GM19099 (cell line): ENCODE measurements around the gene THBS3.

ENCODE experiments used
- POLR2A ChIP-seq: IDR thresholded peaks from 3 replicates; pipeline ENCODE4 v1.6.1; 2011; ENCODE audit warnings: low read depth; ENCODE audit not compliant: insufficient read length; ENCODE audit errors: extremely low read depth

THBS3 gene

GRCh38 chr1:155207806-155208540 is at the start of gene THBS3:
Gene THBS3, minus strand, starts transcription at chr1:155207897. Its CDS starts 21 bp downstream, at chr1:155207876.
- no peak for TF ChIP-seq POLR2A

GRCh38 chr1:155256058-155256852 is 48.6 kb upstream of the THBS3 start:
- TF ChIP-seq POLR2A, result no peak

- TF ChIP-seq POLR2A, result peak; percentile 63
Measured at GRCh38 chr1:155255243-155256007, 47.7 kb upstream of the THBS3 start, which contains the start of gene ENTREP3. Gene ENTREP3, minus strand, starts transcription at chr1:155255483. Its CDS starts 606 bp downstream, at chr1:155254877.

GRCh38 chr1:155254714-155255242 is 47.1 kb upstream of the THBS3 start:
- no peak for TF ChIP-seq POLR2A

- TF ChIP-seq POLR2A, result no peak
Measured at GRCh38 chr1:155254228-155254713, 46.6 kb upstream of the THBS3 start.

- TF ChIP-seq POLR2A, result no peak
Measured at GRCh38 chr1:155253797-155254196, 46.1 kb upstream of the THBS3 start.

- no peak for TF ChIP-seq POLR2A
Measured at GRCh38 chr1:155253208-155253607, 45.5 kb upstream of the THBS3 start.

- TF ChIP-seq POLR2A, result no peak
Measured at GRCh38 chr1:155251566-155251965, 43.9 kb upstream of the THBS3 start.

GRCh38 chr1:155250633-155251449 is 43.1 kb upstream of the THBS3 start:
- peak; percentile 41 for TF ChIP-seq POLR2A

GRCh38 chr1:155250246-155250632 is 42.5 kb upstream of the THBS3 start:
- TF ChIP-seq POLR2A, result no peak

GRCh38 chr1:155247667-155248553 is 40.2 kb upstream of the THBS3 start:
- no peak for TF ChIP-seq POLR2A

GRCh38 chr1:155245163-155245524 is 37.4 kb upstream of the THBS3 start:
- no peak for TF ChIP-seq POLR2A
